ENCODE measurements around the gene CCDC141. TPM values are rescaled to one million over a fixed set of nuclear protein-coding genes. Genes with fewer than 3 reads are reported as not detected.
"Not testable (repeated sequence)": the region's sequence is repeated elsewhere in the genome, so short reads cannot be mapped to it uniquely, and the experiment has no call there.

The CCDC141 gene, protein sequence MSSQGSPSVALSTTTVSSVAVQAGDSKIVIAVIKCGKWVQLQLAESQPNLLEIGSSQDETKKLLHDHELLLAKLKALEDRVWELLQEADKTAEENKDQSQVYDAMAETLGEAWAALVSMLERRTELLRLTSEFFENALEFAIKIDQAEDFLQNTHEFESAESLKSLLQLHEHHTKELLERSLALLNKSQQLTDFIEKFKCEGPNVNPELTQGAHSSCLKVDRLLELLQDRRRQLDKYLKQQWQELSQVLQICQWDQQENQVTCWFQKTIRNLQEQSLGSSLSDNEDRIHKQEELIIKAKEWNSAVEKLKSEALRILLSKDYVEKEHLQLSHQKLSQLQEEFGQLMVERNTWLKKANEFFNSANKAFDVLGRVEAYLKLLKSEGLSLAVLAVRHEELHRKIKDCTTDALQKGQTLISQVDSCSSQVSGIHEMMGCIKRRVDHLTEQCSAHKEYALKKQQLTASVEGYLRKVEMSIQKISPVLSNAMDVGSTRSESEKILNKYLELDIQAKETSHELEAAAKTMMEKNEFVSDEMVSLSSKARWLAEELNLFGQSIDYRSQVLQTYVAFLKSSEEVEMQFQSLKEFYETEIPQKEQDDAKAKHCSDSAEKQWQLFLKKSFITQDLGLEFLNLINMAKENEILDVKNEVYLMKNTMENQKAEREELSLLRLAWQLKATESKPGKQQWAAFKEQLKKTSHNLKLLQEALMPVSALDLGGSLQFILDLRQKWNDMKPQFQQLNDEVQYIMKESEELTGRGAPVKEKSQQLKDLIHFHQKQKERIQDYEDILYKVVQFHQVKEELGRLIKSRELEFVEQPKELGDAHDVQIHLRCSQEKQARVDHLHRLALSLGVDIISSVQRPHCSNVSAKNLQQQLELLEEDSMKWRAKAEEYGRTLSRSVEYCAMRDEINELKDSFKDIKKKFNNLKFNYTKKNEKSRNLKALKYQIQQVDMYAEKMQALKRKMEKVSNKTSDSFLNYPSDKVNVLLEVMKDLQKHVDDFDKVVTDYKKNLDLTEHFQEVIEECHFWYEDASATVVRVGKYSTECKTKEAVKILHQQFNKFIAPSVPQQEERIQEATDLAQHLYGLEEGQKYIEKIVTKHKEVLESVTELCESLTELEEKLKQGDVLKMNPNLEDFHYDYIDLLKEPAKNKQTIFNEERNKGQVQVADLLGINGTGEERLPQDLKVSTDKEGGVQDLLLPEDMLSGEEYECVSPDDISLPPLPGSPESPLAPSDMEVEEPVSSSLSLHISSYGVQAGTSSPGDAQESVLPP (N-terminal part only)
- 0.07 TPM for polyA plus RNA-seq (2013, experiment 1 of 2; ENCODE audit: insufficient read length)
- 0.31 TPM for polyA plus RNA-seq (2013, experiment 2 of 2; ENCODE audit: insufficient read length)

DNA sequence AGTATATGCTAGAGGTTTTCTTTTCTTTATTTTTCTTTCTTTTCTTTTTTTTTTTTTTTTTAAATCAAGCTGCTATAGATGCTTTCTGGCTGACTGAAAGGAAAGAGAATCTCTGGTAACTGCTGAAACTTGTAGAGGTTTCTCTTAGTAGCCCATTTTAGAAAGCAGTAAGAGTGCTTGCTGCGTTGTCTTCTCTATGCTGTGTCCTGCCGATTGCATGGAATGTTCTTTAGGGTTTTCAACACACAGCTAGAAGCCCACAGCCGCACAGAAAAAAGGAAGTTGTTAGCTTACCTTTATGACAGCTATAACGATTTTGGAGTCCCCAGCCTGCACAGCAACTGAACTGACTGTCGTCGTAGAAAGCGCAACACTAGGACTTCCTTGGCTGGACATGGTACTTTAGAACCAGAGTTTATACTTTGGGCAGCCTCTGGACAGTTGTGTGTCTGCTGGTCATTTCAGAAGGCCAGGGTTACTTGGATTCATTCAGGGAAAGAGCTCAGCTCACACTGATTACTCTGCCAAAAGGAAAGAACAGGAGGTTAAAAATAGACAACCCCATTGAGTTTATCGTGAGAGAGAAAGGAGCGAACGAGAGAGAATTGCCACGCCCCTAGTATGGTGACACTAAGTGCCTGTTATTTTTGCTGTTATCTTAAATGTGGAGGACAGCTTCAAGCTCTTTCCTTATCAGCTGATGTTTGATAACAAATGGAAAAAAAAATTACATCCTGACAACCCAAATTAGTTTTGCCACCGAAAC lies at the start of gene CCDC141:
Gene CCDC141, minus strand, starts transcription at position 592 of the 766 bp plus-strand sequence. Its CDS starts 196 bp downstream, at position 396.
- no peak for DNase-seq

DNA sequence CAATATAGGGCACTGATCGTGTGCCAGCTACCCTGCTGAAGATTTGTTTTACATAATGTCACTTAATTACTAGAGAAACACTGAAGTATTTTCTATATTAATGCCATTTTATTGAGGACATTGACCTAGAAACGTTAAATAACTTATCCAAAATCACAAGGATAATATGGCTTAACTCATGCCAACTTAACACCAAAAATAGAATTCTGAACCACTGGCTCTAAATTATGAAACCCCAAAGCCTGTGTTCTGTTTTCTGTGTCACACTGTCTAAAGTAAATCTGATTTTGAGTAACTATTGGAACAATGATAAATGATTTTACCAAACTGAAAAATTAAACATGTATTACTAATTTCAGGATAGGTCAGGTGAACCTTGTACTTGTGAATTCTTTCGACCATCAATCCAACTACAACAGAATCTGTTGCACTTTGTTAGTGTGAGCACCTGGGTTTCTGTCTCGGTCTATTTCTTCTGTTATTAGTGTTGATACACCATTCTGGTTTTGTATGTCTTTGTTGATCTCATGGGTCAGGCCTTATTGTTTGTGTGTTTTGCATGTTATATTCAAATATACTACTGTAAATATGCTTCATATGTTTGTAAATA lies 48.2 kb upstream of the CCDC141 start:
- DNase-seq: no peak

DNA sequence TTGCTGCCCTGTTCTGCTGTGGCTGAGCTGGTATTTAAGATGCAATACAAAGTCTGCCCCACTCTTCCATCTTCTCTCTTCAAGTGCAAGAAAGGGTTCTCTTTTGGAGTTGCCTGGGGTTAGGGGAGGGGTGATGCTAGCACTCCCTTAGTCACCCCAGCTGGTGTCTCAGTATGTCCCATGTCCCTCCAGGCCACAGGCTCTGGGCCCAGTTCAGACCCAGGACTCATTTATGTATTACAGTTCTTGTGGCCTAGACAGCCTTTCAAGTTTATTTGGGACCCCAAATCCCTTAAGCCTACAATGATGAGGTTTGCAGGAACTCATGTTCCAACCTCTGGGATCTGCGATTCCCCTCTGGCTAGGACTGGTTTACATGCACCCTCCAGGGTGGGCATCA lies 47.2 kb upstream of the CCDC141 start:
- no peak for DNase-seq

DNA sequence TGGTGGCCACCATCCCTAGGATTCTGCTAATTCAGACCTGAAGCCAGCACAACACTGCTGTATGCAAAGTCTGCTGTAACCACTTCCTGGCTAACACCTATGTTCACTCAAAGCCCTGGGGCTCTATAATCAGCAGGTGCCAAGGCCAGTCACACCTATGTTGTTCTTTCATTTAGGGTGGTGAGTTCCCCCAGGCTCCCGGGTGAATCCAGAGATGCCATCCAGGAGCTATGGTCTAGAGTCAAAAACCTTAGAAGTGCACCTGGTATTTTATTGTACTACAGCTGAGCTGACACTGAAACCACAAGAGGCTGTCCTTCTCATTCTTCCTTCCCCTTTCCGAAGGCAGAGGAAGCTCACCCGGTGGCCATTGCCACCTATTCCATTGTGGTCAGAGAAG lies 46.2 kb upstream of the CCDC141 start:
- DNase-seq: no peak

DNA sequence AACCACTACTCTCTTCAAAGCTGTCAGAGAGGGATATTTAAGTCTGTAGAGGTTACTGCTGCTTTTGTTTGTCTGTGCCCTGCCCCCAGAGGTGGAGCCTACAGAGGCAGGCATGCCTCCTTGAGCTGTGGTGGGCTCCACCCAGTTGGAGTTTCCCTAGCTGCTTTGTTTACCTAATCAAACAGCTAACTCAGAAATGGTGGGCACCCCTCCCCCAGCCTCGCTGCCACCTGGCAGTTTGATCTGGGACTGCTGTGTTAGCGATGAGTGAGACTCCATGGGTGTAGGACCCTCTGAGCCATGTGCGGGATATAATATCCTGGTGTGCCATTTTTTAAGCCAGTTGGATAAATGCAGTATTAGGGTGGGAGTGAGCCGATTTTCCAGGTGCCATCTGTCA lies 43.0 kb upstream of the CCDC141 start:
- DNase-seq: not testable (repeated sequence)

DNA sequence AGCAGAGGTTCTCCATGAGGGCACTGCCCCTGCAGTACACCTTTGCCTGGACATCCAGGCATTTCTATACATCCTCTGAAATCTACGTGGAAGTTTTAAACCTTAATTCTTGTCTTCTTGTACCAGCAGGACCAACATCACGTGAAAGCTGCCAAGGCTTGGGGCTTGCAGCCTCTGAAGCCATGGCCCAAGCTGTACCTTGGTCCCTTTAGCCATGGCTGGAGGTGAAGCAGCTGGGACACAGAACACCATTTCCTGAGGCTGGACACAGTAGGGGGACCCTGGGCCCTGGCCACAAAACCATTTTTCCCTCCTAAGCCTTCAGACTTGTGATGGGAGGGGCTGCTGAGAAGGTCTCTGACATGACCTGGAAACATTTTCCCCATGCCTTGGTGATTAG lies 32.8 kb upstream of the CCDC141 start:
- no peak for DNase-seq

DNA sequence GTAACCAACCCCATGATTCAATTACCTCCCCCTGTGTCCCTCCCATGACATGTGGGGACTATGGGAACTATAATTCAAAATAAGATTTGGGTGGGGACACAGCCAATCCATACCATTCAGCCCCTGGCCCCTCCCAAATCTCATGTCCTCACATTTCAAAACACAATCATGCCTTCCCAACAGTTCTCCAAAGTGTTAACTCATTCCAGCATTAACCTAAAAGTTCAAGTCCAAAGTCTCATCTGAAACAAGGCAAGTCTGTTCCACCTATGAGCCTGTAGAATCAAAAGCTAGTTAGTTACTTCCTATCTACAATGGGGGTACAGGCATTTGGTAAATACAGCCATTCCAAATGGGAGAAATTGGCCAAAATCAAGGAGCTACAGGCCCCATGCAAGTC lies 32.0 kb upstream of the CCDC141 start:
- no peak for DNase-seq

DNA sequence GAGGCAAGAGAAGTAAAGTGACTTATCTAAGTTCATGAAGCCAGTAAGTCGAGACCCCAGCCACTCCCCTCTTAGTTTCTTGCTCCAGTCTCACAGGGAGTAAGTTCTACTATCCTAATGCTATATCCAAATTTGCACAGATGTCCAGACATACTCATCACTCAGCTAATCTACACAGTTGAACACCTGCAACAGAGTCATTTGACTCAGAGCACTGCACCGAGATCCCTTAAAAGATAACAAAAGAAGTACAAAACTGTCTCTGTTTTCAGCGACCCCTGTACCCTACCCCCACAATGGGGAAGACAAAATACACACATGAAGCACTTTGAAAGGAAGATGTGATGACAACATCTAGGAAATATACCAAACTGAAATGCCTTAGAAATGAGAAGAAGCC lies 22.6 kb upstream of the CCDC141 start:
- no peak for DNase-seq

DNA sequence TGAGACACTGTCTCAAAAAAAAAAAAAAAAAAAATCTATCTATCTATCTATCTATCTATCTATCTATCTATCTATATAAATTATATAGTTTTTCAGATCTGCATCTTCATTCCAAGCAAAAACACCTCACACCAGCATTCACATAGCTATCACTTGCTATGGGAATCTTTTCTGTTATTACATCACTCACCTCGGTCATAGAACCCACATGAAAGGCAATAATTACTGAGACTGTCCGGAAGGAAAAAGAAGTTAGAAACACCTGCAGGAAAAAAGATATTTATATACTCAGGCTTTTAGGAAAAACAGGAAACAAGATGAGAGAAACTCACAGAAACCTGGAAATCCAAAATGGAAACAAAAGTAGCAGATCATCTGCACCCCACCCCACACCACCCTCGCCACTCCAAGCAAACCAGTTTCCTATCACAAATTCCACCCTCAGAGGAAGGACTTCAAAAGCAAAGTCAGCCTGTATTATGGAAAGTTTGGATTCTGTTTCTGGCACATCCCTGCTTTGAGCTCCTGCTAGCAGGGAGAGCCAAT lies 21.9 kb upstream of the CCDC141 start:
- no peak for DNase-seq

DNA sequence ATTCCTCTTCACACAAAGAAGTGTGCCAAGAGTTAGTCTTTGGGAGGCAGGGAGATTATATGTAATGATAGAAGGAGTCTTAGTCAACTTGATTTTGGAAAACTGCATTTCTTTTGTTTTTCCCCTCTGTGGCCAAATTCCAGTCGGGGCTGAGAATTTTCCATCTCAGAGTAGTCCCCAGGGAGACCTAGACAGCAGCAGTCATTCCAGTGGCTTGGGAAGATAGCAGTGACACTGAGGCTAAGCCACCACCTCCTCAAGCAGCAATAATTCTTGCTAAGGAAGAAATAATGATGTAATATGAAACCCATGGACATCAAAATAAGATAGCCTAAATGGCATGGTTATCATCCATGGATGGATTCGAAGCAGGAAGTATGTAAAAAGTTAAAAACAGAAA lies 21.0 kb upstream of the CCDC141 start:
- DNase-seq: peak; percentile 26

DNA sequence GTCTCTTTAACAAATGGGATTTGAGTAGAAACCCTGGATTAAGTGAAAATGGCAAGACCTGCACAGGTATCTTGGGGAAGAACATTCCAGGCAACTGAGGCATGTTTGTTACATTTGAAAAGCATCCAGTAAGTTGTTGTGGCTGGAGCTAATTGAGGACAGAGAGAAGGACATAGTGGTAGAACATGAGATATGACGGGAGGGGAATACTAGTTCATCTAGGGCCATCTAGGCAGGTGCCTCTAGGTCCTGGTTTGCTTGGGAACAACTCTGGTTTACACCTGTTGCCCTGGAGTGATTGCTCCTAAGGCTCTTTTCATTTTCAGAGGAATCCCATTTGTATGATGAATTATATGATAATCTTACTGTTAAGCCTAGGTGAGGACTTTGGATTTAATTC lies 19.7 kb upstream of the CCDC141 start:
- DNase-seq: no peak

DNA sequence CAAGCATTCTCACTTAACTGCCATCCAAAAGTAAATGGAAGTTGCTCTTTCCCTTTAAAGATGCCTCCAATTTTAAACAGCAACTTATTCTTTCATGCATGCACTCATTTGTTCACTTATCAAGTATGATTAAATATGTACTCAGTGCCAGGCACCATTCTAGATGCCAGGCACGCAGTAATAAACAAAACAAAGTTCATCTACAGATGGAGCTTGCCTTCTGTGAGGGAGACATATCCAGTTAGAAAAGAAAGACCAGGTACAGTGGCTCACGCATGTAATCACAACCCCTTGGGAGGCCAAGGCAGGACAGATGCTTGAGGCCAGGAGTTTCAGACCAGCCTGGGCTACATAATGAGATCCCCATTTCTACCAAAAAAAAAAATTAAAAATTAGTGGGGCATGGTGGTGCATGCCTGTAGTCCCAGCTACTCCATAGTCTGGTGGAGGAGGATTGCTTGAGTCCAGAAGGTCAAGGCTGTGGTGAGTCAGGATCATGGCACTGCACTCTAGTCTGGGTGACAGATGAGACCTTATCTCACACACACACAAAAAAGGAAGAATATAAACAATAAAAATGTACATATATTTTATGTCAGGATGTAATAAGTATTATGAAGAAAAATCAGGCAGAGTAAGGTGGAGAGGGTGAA lies 19.2 kb upstream of the CCDC141 start:
- no peak for DNase-seq

DNA sequence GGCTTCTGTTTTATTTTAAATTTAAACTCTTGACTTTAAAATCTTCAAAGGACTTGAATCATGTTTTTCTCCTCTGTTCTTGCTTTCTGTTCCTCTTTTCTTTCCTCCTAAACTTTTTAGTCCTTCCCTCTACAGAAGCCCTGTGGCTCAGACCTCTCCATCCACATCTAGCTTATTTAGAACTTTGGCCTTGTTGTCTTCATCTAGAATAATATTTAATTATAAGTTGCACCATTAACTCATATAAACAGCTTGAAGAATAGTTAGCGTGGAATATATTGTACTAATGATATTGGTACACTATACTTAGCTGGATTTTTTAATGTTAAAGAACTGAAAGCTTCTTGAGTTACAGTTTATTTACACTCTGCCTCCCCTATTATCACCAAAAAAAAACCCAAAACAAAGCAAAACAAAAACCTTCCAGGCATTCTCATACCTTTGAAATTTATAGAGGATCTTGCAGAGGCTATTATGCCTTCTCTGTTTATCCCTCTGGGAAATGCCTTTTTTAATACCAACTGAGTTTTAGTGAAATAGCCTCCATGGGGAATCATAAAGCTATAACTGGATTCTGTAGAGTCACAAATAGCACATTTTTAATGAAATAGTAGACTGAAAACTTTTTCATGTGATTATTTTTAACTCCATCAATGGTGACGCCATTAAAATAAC lies 9.2 kb upstream of the CCDC141 start:
- DNase-seq: no peak

DNA sequence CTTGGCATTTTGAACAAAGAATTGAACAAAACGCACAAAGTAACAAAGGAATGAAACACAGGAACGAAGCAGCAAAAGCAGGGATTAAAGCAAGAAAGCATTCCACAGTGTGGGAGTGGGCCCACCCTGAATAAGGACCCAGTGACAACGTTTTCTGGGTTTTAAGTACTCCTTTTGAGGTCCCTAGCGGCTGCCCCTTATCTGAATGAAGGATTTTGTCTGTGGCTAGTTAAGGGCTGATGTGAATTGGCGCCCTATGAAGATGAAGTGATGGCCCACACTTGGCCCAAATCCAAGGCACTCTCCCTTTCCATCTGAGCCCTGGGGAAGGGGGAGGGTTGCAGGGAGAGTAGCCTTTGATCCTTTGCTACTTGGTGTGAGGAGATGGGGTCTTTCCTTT lies 7.8 kb upstream of the CCDC141 start:
- DNase-seq: no peak

DNA sequence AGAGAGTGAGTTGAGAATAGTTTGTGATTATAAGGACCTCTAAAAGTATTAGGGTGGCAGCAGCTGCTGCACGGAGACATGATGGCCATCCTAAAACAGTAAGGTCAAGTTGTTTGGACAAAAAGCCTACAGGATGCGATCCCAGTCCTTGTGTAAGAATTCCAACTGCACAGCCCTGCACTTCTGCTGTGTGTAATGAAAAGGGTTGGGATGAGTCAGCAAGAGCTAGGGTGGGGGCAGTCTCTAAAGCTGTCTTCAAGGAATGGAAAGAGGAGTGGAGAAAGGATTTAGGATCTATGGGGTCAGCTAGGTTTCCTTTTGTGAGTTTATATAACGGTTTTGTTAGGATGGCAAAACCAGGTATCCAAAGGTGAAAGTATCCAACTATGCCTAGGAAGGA lies 3.6 kb upstream of the CCDC141 start:
- DNase-seq: not testable (repeated sequence)

DNA sequence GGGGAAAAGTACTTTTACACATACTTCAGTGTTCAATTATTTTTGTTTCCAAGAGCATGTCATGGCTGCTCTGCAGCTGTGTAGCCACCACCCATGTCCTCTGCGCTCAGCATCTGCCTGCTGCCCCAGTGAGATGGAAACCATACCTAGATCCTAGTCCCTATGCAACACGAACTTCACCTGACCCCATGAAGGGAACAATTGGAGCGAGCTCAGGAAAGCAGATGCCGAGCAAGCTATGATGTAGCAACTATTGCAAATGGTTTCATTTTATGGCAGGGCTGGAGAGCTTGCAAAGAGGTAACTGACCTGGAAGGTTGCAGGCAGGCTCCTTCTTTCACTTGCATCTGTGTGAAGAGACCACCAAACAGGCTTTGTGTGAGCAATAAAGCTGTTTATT lies 1.3 kb upstream of the CCDC141 start:
- DNase-seq: no peak

DNA sequence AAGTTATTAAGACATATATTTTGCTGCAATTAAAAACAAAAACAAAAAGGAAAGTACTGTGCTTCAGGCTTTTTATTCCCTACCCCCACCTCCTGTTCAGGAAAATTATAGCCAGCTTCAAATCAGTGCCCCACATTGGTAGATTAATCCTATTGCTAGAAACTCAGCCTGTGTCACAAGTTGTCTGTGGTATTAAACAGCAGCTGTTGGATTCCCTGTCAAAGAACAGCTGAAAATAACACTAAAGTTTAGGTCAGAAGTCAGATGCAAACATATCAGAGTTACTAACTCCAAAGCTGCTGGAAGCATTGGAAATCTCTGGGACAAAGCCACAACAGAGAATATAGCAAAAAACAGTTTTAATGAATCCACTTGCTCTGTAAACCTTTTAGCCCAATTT lies 818 bp upstream of the CCDC141 start:
- no peak for DNase-seq

DNA sequence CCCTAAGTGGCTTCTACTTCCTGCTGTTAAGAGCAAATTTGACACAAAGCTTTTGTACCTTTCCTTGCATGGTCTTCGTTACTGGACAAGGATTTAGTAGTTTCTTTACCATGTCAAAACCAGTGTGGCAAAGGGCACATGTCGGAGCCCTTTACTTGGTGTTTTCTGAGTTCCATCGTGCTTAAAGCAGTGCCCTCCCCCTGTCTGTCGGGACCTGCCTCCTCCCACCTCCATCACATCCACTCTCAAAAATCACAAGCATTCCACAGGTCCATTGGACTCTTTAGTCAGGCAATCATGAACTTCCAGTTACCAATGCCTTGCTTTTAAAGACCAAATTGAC lies 763 bp downstream of the CCDC141 start:
- DNase-seq: no peak

DNA sequence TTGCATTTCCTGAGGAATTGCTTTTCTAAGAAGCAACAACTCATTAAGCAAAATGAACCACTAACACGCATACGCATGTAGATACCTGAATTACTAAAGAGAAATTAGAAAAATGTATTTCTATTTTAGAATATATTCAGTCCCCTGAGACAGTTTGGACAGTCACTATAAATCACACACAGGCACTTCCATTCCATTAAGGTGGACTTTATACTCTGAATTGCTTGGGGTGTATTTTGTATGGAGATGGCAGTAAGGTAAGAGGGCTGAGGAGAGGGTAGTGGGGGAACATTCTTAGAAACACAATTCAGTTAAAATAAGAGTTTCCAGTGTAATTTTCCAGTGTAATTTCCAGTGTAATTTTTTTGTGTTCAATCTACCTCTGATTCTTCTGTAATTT lies 1.8 kb downstream of the CCDC141 start:
- no peak for DNase-seq

DNA sequence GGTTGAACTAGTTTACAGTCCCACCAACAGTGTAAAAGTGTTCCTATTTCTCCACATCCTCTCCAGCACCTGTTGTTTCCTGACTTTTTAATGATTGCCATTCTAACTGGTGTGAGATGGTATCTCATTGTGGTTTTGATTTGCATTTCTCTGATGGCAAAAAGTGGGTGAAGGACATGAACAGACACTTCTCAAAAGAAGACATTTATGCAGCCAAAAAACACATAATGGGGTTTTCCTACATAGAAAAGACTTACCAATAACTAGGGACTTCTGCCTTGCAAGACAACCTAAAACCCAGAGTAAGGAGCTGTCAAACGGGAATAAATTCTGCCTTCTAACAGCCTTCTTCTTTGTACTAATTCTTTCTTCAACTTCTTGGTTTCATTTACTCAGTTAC lies 4.3 kb downstream of the CCDC141 start:
- DNase-seq: not testable (repeated sequence)
